ENCODE results near the gene SLC16A4. TPM values are rescaled to one million over a fixed set of nuclear protein-coding genes. Genes with fewer than 3 reads are reported as not detected.

The SLC16A4 gene
- total RNA-seq, 1 experiment from 2014 or later = 0.46 TPM

- Histone ChIP-seq H3K4me3 (ENCODE audit: low read depth in 2 of 2, low read length in 2 of 2) (no peak overlapping the region), H3K27me3 (ENCODE audit: control insufficient read depth, insufficient read depth, low read length) (no peaks in the 10 kb centered on the region), H3K27ac (ENCODE audit: low read length) (no peak overlapping the region), H3K36me3 (ENCODE audit: control insufficient read depth, insufficient read depth, low read length) (peaks cover 3% of the 10 kb centered on the region), H3K4me1 (ENCODE audit: control insufficient read depth, insufficient read depth, low read length) (no peaks in the 10 kb centered on the region), H3K9me3 (ENCODE audit: control insufficient read depth, insufficient read depth, low read depth, low read length) (no peaks in the 10 kb centered on the region)
- ATAC-seq = no peak
- in situ Hi-C loops (cut with HindIII; ENCODE audit: low pct_unique_long_range_greater_than_20kb, low sequenced_read_pairs) = no loop called here
- intact Hi-C loops (cut with micrococcal nuclease; ENCODE audit: unreplicated experiment) = no loop called here
- peak; percentile 30 for DNase-seq (ENCODE audit: low read depth, low spot score)
- CTCF ChIA-PET = no interaction called here
- POLR2A ChIA-PET = no interaction called here
- BruUV-seq (replicated peaks) = no TSS peak
- no peak for TF ChIP-seq SIN3A (IDR thresholded peaks at IDR 0.05; ENCODE audit: borderline replicate concordance, insufficient read depth, low read depth, low read length)
- TF ChIP-seq CTCF (IDR thresholded peaks at IDR 0.05) = no peak
- no peak for TF ChIP-seq TCF7L2 (IDR thresholded peaks at IDR 0.05; ENCODE audit: low read depth, low read length)
- TF ChIP-seq REST (IDR thresholded peaks at IDR 0.05; ENCODE audit: insufficient read depth in 1 of 2, low read depth in 2 of 2, low read length in 1 of 2) = no peak
- TF ChIP-seq POLR2AphosphoS5 (IDR thresholded peaks at IDR 0.05; ENCODE audit: low read depth, low read length) = no peak
These were observed 20.0 kb downstream of the SLC16A4 start for GRCh38 chr1:110370827-110371226.

GRCh38 chr1:110364221-110364620 lies 26.6 kb downstream of the SLC16A4 start:
- CTCF ChIA-PET = no interaction called here
- POLR2A ChIA-PET = no interaction called here
- BruUV-seq (replicated peaks) = no TSS peak
- Histone ChIP-seq H3K27ac (ENCODE audit: low read length) (no peak overlapping the region), H3K36me3 (ENCODE audit: control insufficient read depth, insufficient read depth, low read length) (peaks cover 7% of the 10 kb centered on the region; the same call in 1 of the 2 replicates), H3K4me3 (ENCODE audit: low read depth in 2 of 2, low read length in 2 of 2) (no peak overlapping the region), H3K4me1 (ENCODE audit: control insufficient read depth, insufficient read depth, low read length) (no peaks in the 10 kb centered on the region), H3K9me3 (ENCODE audit: control insufficient read depth, insufficient read depth, low read depth, low read length) (no peaks in the 10 kb centered on the region), H3K27me3 (ENCODE audit: control insufficient read depth, insufficient read depth, low read length) (no peaks in the 10 kb centered on the region)
- in situ Hi-C loops (cut with HindIII; ENCODE audit: low pct_unique_long_range_greater_than_20kb, low sequenced_read_pairs) = no loop called here
- ATAC-seq (no peak), DNase-seq (ENCODE audit: low read depth, low spot score) (no peak)
- no peak for TF ChIP-seq CTCF (IDR thresholded peaks at IDR 0.05)
- TF ChIP-seq SIN3A (IDR thresholded peaks at IDR 0.05; ENCODE audit: borderline replicate concordance, insufficient read depth, low read depth, low read length) = no peak
- TF ChIP-seq TCF7L2 (IDR thresholded peaks at IDR 0.05; ENCODE audit: low read depth, low read length) = no peak
- no peak for TF ChIP-seq REST (IDR thresholded peaks at IDR 0.05; ENCODE audit: insufficient read depth in 1 of 2, low read depth in 2 of 2, low read length in 1 of 2)
- intact Hi-C loops (cut with micrococcal nuclease; ENCODE audit: unreplicated experiment) = no loop called here
